ENCODE measurements around the gene ABCD3. TPM values are rescaled to one million over a fixed set of nuclear protein-coding genes. Genes with fewer than 3 reads are reported as not detected.
A peak's percentile ranks its signal among the peaks of the same experiment; 100 is the strongest.

ABCD3 gene
- total and polyA plus RNA-seq, 9 donors: 10.7 to 32.1 (median 24.8) TPM

DNA sequence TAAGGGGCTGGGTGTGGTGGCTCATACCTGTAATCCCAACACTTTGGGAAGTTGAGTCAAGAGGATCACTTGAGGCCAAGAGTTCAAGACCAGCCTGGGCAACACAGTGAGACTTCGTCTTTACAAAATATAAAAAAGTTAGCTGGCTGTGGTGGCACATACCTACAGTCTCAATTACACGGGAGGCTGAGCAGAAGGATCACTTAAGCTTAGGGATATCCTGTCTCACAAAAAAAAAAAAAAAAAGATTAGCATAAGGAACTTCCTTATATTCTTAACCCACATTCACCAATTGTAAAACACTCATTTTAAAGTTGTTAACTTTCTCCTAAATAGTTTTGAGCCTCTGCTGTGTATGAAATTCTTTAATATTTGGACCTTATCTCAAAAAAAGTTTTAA is 53.1 kb downstream of the ABCD3 start:
- Histone ChIP-seq H3K4me1 (ENCODE audit: insufficient read depth) (no peaks in the 10 kb centered on the region), H3K27ac (no peak overlapping the region), H3K4me3 (no peak overlapping the region), H3K9me3 (no peaks in the 10 kb centered on the region), H3K36me3 (no peaks in the 10 kb centered on the region), H3K27me3 (no peaks in the 10 kb centered on the region)
- DNase-seq: no peak
- WGBS, 3 donors: 93 to 99% (median 97%) methylated on average over 2 of the region's 2 CpGs
- intact Hi-C loops (cut with DNase I): no loop called here
- TF ChIP-seq EP300 (IDR thresholded peaks at IDR 0.05): no peak
- TF ChIP-seq POLR2A (IDR thresholded peaks at IDR 0.05): no peak

GRCh38 chr1:94475232-94475631 is 57.0 kb downstream of the ABCD3 start:
- Histone ChIP-seq H3K27me3 (no peaks in the 10 kb centered on the region), H3K4me3 (no peak overlapping the region), H3K4me1 (ENCODE audit: insufficient read depth) (no peaks in the 10 kb centered on the region), H3K27ac (no peak overlapping the region), H3K36me3 (no peaks in the 10 kb centered on the region), H3K9me3 (no peaks in the 10 kb centered on the region)
- intact Hi-C loops (cut with DNase I): no loop called here
- TF ChIP-seq EP300 (IDR thresholded peaks at IDR 0.05): no peak
- no peak for TF ChIP-seq POLR2A (IDR thresholded peaks at IDR 0.05)
- TF ChIP-seq, protein P1, sequence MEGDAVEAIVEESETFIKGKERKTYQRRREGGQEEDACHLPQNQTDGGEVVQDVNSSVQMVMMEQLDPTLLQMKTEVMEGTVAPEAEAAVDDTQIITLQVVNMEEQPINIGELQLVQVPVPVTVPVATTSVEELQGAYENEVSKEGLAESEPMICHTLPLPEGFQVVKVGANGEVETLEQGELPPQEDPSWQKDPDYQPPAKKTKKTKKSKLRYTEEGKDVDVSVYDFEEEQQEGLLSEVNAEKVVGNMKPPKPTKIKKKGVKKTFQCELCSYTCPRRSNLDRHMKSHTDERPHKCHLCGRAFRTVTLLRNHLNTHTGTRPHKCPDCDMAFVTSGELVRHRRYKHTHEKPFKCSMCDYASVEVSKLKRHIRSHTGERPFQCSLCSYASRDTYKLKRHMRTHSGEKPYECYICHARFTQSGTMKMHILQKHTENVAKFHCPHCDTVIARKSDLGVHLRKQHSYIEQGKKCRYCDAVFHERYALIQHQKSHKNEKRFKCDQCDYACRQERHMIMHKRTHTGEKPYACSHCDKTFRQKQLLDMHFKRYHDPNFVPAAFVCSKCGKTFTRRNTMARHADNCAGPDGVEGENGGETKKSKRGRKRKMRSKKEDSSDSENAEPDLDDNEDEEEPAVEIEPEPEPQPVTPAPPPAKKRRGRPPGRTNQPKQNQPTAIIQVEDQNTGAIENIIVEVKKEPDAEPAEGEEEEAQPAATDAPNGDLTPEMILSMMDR (IDR thresholded peaks at IDR 0.05): no peak
- DNase-seq: no peak

DNA sequence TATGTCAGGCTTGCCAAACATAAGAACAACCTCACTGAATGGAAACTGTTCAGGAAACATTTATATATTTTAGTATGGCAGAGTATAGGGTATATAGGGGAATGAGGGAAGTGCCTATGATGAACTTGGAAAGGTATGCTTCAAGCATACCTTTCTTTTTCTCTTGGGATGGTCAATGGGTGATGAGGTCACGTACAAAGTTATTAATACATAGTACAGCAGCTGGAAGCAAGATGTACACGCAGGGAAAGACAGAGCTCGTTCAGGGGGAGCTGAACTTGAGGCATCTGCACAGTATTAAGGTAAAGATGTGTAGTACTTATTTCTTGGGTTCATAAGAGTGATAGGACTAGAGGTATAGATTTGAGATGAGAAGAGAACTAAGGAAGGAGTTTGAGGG is 61.5 kb downstream of the ABCD3 start:
- Histone ChIP-seq H3K4me1 (ENCODE audit: insufficient read depth) (no peaks in the 10 kb centered on the region), H3K27me3 (no peaks in the 10 kb centered on the region), H3K36me3 (no peaks in the 10 kb centered on the region), H3K4me3 (no peak overlapping the region), H3K9me3 (no peaks in the 10 kb centered on the region), H3K27ac (no peak overlapping the region)
- DNase-seq: no peak
- WGBS, 3 donors: 82 to 86% (median 84%) methylated on average over 3 of the region's 3 CpGs
- TF ChIP-seq POLR2A (IDR thresholded peaks at IDR 0.05): no peak
- TF ChIP-seq, protein P1 (IDR thresholded peaks at IDR 0.05): no peak
- no peak for TF ChIP-seq EP300 (IDR thresholded peaks at IDR 0.05)
- intact Hi-C loops (cut with DNase I): no loop called here

- Histone ChIP-seq H3K27ac (no peak overlapping the region), H3K4me1 (ENCODE audit: insufficient read depth) (no peaks in the 10 kb centered on the region), H3K4me3 (no peak overlapping the region), H3K36me3 (no peaks in the 10 kb centered on the region), H3K9me3 (no peaks in the 10 kb centered on the region), H3K27me3 (no peaks in the 10 kb centered on the region)
- intact Hi-C loops (cut with DNase I): no loop called here
- TF ChIP-seq, protein P1 (IDR thresholded peaks at IDR 0.05): peak; percentile 62 to 73 (median 65)
- no peak for TF ChIP-seq EP300 (IDR thresholded peaks at IDR 0.05)
- TF ChIP-seq POLR2A (IDR thresholded peaks at IDR 0.05): no peak
- 11 to 20% (median 15%) methylated on average over 4 of the region's 4 CpGs for WGBS, 3 donors
- DNase-seq: peak in 4 of 5 donors; percentile 23 to 43 (median 24)
Observed at GRCh38 chr1:94481473-94481933, 63.3 kb downstream of the ABCD3 start.

DNA sequence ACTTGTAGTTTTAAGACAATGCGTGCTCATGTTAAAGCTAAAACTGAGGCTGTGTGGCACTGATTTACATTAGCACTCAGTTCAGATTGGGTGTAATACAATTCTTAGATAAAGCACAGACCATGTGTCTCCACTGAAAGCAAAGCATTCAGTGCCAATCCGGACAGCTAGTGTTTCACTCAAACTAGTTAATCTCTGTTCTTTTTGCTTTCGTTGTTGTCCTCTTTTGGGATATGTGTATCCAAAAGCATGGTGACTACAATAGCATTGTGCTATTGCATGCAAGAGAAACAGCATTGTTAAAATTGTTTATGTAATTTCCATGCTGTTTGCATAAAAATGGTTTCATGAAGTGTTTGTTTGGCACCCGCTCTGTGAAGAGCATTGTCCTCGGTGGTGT is 68.8 kb downstream of the ABCD3 start:
- no peaks in the 10 kb centered on the region for H3K9me3 ChIP-seq
- 89 to 93% (median 91%) methylated on average over 5 of the region's 5 CpGs for WGBS, 3 donors
- H3K4me3 ChIP-seq: no peak overlapping the region
- no peak for DNase-seq
- TF ChIP-seq, protein P1 (IDR thresholded peaks at IDR 0.05): no peak
- TF ChIP-seq EP300 (IDR thresholded peaks at IDR 0.05): no peak
- TF ChIP-seq POLR2A (IDR thresholded peaks at IDR 0.05): no peak
- intact Hi-C loops (cut with DNase I): no loop called here
- no peaks in the 10 kb centered on the region for H3K36me3 ChIP-seq
- H3K27ac ChIP-seq: no peak overlapping the region
- no peaks in the 10 kb centered on the region for H3K4me1 ChIP-seq (ENCODE audit: insufficient read depth)
- no peaks in the 10 kb centered on the region for H3K27me3 ChIP-seq
